NT2/D1 (cell line): Measurements from ENCODE around the gene LRRK1.
A peak's percentile ranks its signal among the peaks of the same experiment; 100 is the strongest.

Source experiments
- DNase-seq: peaks from one replicate; pipeline ENCODE4 v3.0.0-alpha.2; 2011; ENCODE audit warnings: low read depth, low spot score
- H3K27me3 ChIP-seq: 2 replicates; pipeline ENCODE4 v1.6.0; 2011; ENCODE audit warnings: mild to moderate bottlenecking; ENCODE audit not compliant: insufficient read length, insufficient read depth
- H3K36me3 ChIP-seq: 2 replicates; pipeline ENCODE4 v1.6.1; 2011; ENCODE audit warnings: mild to moderate bottlenecking, low read length, mixed read lengths; ENCODE audit not compliant: insufficient read depth, insufficient read length
- H3K4me1 ChIP-seq: 2 replicates; pipeline ENCODE4 v1.5.1; 2011; ENCODE audit not compliant: insufficient read depth, insufficient read length
- H3K4me3 ChIP-seq: 2 replicates; pipeline ENCODE4 v1.5.1; 2011; ENCODE audit warnings: low read depth; ENCODE audit not compliant: insufficient read length
- H3K9ac ChIP-seq: 2 replicates; pipeline ENCODE4 v1.6.0; 2011; ENCODE audit warnings: low read depth; ENCODE audit not compliant: insufficient read length
- H3K9me3 ChIP-seq: 2 replicates; pipeline ENCODE4 v1.5.1; 2011; ENCODE audit warnings: mild to moderate bottlenecking, low read length; ENCODE audit not compliant: insufficient read depth
- SUZ12 ChIP-seq: IDR thresholded peaks from 2 replicates; pipeline ENCODE4 v1.6.1; 2011; ENCODE audit not compliant: insufficient read length, insufficient read depth; ENCODE audit errors: extremely low read depth
- YY1 ChIP-seq: IDR thresholded peaks from 2 replicates; pipeline ENCODE4 v1.6.1; 2011; ENCODE audit not compliant: insufficient read length, insufficient read depth
- ZNF274 ChIP-seq: IDR thresholded peaks from 2 replicates; pipeline ENCODE4 v1.6.1; 2011; ENCODE audit warnings: mild to moderate bottlenecking, low read depth, low read length

LRRK1 gene

GRCh38 chr15:101113114-101114005, 194.2 kb downstream of the LRRK1 start:
- Histone ChIP-seq H3K4me1 (peaks cover 18% of the 10 kb centered on the region), H3K9ac (peak overlapping the region; percentile 34), H3K36me3 (no peaks in the 10 kb centered on the region), H3K4me3 (no peak overlapping the region), H3K27me3 (no peaks in the 10 kb centered on the region), H3K9me3 (no peaks in the 10 kb centered on the region)
- no peak for TF ChIP-seq ZNF274
- no peak for TF ChIP-seq YY1
- TF ChIP-seq SUZ12, result no peak
- DNase-seq, result no peak

GRCh38 chr15:101114166-101114565, 195.0 kb downstream of the LRRK1 start:
- Histone ChIP-seq H3K4me3 (no peak overlapping the region), H3K9me3 (no peaks in the 10 kb centered on the region), H3K27me3 (no peaks in the 10 kb centered on the region), H3K4me1 (peaks cover 21% of the 10 kb centered on the region), H3K9ac (no peak overlapping the region), H3K36me3 (no peaks in the 10 kb centered on the region)
- TF ChIP-seq ZNF274 (no peak), YY1 (no peak), SUZ12 (no peak)
- no peak for DNase-seq

- TF ChIP-seq ZNF274 (no peak), YY1 (no peak), SUZ12 (no peak)
- Histone ChIP-seq H3K4me3 (no peak overlapping the region), H3K27me3 (no peaks in the 10 kb centered on the region), H3K36me3 (no peaks in the 10 kb centered on the region), H3K9me3 (no peaks in the 10 kb centered on the region), H3K4me1 (peaks cover 21% of the 10 kb centered on the region), H3K9ac (no peak overlapping the region)
- DNase-seq, result no peak
These were observed 195.5 kb downstream of the LRRK1 start for GRCh38 chr15:101114610-101115009.

- no peak for DNase-seq
- H3K36me3 ChIP-seq, result no peaks in the 10 kb centered on the region
- H3K4me1 ChIP-seq, result peaks cover 21% of the 10 kb centered on the region
- H3K4me3 ChIP-seq, result no peak overlapping the region
- TF ChIP-seq SUZ12, result no peak
- no peak for TF ChIP-seq YY1
- TF ChIP-seq ZNF274, result no peak
- H3K9me3 ChIP-seq, result no peaks in the 10 kb centered on the region
- H3K27me3 ChIP-seq, result no peaks in the 10 kb centered on the region
- no peak overlapping the region for H3K9ac ChIP-seq
These were observed 196.2 kb downstream of the LRRK1 start for GRCh38 chr15:101115393-101115785.

- no peaks in the 10 kb centered on the region for H3K36me3 ChIP-seq
- no peak for DNase-seq
- no peaks in the 10 kb centered on the region for H3K27me3 ChIP-seq
- H3K4me1 ChIP-seq, result peaks cover 25% of the 10 kb centered on the region
- no peaks in the 10 kb centered on the region for H3K9me3 ChIP-seq
- no peak overlapping the region for H3K4me3 ChIP-seq
- no peak overlapping the region for H3K9ac ChIP-seq
- TF ChIP-seq YY1 (no peak), SUZ12 (no peak), ZNF274 (no peak)
These were observed 196.9 kb downstream of the LRRK1 start for GRCh38 chr15:101115786-101116680.

- Histone ChIP-seq H3K4me3 (no peak overlapping the region), H3K27me3 (no peaks in the 10 kb centered on the region), H3K36me3 (no peaks in the 10 kb centered on the region), H3K9me3 (no peaks in the 10 kb centered on the region), H3K9ac (no peak overlapping the region), H3K4me1 (peaks cover 29% of the 10 kb centered on the region)
- DNase-seq, result no peak
- no peak for TF ChIP-seq YY1
- no peak for TF ChIP-seq SUZ12
- no peak for TF ChIP-seq ZNF274
These were observed 197.5 kb downstream of the LRRK1 start for GRCh38 chr15:101116681-101116976.

GRCh38 chr15:101118116-101118515, 199.0 kb downstream of the LRRK1 start:
- H3K9me3 ChIP-seq, result no peaks in the 10 kb centered on the region
- TF ChIP-seq SUZ12 (no peak), ZNF274 (no peak), YY1 (no peak)
- no peaks in the 10 kb centered on the region for H3K36me3 ChIP-seq

More at GRCh38 chr15:101118116-101118515, 199.0 kb downstream of the LRRK1 start:
- no peak overlapping the region for H3K4me3 ChIP-seq
- no peak for DNase-seq
- H3K27me3 ChIP-seq, result no peaks in the 10 kb centered on the region
- peaks cover 25% of the 10 kb centered on the region for H3K4me1 ChIP-seq
- no peak overlapping the region for H3K9ac ChIP-seq
